Choroid plexus epithelial cell (primary cell): ENCODE results near the gene ESD.
"Not testable (repeated sequence)": the region's sequence is repeated elsewhere in the genome, so short reads cannot be mapped to it uniquely, and the experiment has no call there.

Experiments used
- DNase-seq: peaks from one replicate; pipeline ENCODE4 v3.0.0-alpha.2; 2010; ENCODE audit warnings: low read depth
- H3K4me3 ChIP-seq: 2 replicates; pipeline ENCODE4 v1.5.1; 2011; ENCODE audit warnings: low read depth, mild to moderate bottlenecking, control low read depth, low read length, moderate library complexity
- CTCF ChIP-seq: conservative IDR thresholded peaks from 2 replicates; pipeline ENCODE4 v1.5.1; 2011; ENCODE audit warnings: low read depth, mild to moderate bottlenecking, control low read depth, inconsistent platforms, low read length, moderate library complexity

ESD gene

GRCh38 chr13:46778095-46778494 is 18.9 kb downstream of the ESD start:
- no peak for TF ChIP-seq CTCF
- H3K4me3 ChIP-seq, result no peak overlapping the region
- DNase-seq, result no peak

- TF ChIP-seq CTCF, result no peak
- DNase-seq, result no peak
- no peak overlapping the region for H3K4me3 ChIP-seq
These were observed 21.4 kb downstream of the ESD start for GRCh38 chr13:46775385-46776107.

- H3K4me3 ChIP-seq, result no peak overlapping the region
- no peak for TF ChIP-seq CTCF
- no peak for DNase-seq
These were observed 23.4 kb downstream of the ESD start for GRCh38 chr13:46773541-46773940.

- no peak overlapping the region for H3K4me3 ChIP-seq
- DNase-seq, result no peak
- no peak for TF ChIP-seq CTCF
These were observed 25.3 kb downstream of the ESD start for GRCh38 chr13:46771693-46772092.

GRCh38 chr13:46769925-46770324 is 27.0 kb downstream of the ESD start:
- not testable (repeated sequence) for H3K4me3 ChIP-seq, DNase-seq

- DNase-seq, result no peak
- no peak for TF ChIP-seq CTCF
- no peak overlapping the region for H3K4me3 ChIP-seq
These were observed 35.1 kb downstream of the ESD start for GRCh38 chr13:46761866-46762265.

DNA sequence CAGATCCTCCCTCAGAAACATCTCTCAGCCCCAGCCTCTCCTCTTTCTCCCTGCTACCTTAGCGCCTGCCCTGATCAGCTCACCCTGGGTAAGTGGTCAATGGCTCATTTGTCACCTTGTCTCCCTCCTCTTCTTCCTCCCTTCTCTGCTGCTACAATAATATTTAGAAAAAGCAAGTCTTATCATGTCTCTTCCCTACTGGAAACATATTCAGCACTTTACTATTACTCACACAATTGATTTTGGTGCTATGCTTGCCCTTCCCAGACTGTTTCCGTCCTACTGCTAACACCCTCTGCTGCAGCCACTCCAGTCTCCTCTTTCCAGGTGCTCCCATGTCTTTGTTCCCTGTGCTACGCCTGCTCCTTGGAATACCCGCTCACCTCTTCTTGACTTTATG is 35.8 kb downstream of the ESD start:
- no peak for TF ChIP-seq CTCF
- no peak for DNase-seq
- no peak overlapping the region for H3K4me3 ChIP-seq
